IPS-18a (cell line): Measurements from ENCODE around the gene ANKIB1.

ENCODE experiments used
- H3K27ac ChIP-seq: one replicate; pipeline ENCODE4 v1.5.1; 2013; ENCODE audit warnings: low read length
- H3K27me3 ChIP-seq: one replicate; pipeline ENCODE4 v1.6.1; 2013; ENCODE audit warnings: mild to moderate bottlenecking, low read length; ENCODE audit not compliant: control insufficient read depth, insufficient read depth
- H3K36me3 ChIP-seq: one replicate; pipeline ENCODE4 v1.6.1; 2013; ENCODE audit warnings: low read depth, low read length; ENCODE audit not compliant: control insufficient read depth
- H3K4me1 ChIP-seq: one replicate; pipeline ENCODE4 v1.6.1; 2013; ENCODE audit warnings: low read depth, low read length; ENCODE audit not compliant: control insufficient read depth
- H3K4me3 ChIP-seq: one replicate; pipeline ENCODE4 v1.5.1; 2013; ENCODE audit warnings: low read length
- H3K9ac ChIP-seq: one replicate; pipeline ENCODE4 v1.6.1; 2013; ENCODE audit warnings: mild to moderate bottlenecking, low read length, moderate library complexity
- H3K9me3 ChIP-seq: one replicate; pipeline ENCODE4 v1.6.1; 2013; ENCODE audit warnings: low read depth, low read length; ENCODE audit not compliant: control insufficient read depth

Gene ANKIB1

DNA sequence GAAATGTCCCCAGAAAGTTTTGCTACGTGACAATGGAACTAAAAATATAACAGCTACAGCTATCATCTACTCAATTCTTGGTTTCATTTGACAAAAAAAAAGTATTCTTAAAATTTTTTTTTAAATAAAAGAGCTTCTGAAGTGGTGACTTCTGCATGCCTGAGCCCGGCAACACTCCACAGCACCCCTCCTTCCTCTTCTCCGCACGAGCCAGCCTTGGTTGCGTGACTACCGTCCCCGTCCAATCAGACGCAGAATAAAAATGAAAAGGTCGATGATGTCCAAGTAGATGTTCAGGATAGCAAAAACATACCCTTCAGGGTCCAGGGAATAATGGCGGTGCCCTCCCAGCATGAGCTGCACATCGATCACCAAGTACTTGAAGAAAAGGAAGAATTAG lies 167.0 kb downstream of the ANKIB1 start:
- H3K27me3 ChIP-seq = no peaks in the 10 kb centered on the region
- no peak overlapping the region for H3K9ac ChIP-seq
- no peak overlapping the region for H3K4me3 ChIP-seq
- no peaks in the 10 kb centered on the region for H3K36me3 ChIP-seq
- no peak overlapping the region for H3K27ac ChIP-seq
- no peaks in the 10 kb centered on the region for H3K4me1 ChIP-seq
- no peaks in the 10 kb centered on the region for H3K9me3 ChIP-seq

DNA sequence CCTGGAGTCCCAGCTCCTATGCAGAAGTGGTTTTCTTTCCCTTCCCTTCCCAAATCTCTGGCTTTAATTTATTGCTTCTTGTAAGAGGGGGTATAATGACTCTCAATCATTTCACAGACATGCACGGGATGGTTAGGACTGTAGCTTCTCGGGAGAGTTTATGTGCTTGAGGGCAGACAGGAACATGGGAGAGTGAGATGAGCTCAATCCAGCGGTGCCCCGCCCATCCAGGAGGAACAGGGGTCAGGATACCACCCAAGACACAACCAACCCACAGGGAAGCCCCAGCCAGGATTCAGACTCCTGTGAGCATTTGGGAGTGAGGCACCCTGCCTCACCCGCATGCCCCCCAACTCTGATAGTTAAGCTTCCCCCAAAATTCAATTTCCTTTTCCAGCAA lies 167.8 kb downstream of the ANKIB1 start:
- Histone ChIP-seq H3K27me3 (no peaks in the 10 kb centered on the region), H3K27ac (no peak overlapping the region)

DNA sequence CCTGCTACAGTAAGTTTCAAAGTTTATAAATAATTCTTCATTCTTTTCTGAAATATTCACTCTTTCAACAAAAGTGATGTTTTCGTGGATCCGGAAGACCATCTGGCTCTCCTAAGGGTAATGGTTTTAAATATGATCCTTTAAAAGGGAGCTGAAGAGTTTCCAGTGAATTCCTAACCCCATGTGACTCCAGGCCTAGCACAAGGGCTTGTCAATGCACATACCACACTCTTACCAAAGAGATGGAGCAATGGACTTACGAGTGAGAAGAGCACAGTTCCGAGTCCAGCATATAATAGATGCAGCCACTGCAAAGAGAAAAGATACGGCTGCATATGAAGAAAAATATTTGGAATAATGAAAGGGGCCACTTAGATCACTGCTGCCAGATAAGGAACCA lies 169.5 kb downstream of the ANKIB1 start:
- no peak overlapping the region for H3K27ac ChIP-seq
- no peaks in the 10 kb centered on the region for H3K9me3 ChIP-seq
- H3K4me3 ChIP-seq = no peak overlapping the region
- no peaks in the 10 kb centered on the region for H3K27me3 ChIP-seq
- H3K4me1 ChIP-seq = no peaks in the 10 kb centered on the region
- no peaks in the 10 kb centered on the region for H3K36me3 ChIP-seq
- no peak overlapping the region for H3K9ac ChIP-seq

More for the DNA sequence above, 167.8 kb downstream of the ANKIB1 start:
- H3K4me1 ChIP-seq = no peaks in the 10 kb centered on the region
- H3K9ac ChIP-seq = no peak overlapping the region
- H3K9me3 ChIP-seq = no peaks in the 10 kb centered on the region
- H3K4me3 ChIP-seq = no peak overlapping the region
- no peaks in the 10 kb centered on the region for H3K36me3 ChIP-seq

DNA sequence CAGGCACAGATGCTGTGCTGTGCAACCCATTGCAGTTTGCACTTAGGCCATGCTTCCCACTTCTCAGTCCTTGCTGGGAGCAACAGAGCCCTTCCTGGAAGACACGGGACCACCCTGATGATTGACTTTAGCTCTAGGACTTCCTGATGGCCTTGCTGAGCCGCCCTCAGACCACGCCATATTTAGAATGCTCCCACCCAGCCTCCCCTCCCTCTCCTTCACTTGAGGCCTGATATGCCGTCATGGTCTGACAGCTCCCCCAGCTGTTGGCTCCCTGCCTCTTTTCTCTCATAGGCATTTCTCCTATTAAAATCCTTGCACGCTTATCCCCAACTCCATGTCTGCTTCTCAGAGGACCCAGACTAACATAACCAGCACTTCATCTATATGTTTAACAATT lies 172.1 kb downstream of the ANKIB1 start:
- no peak overlapping the region for H3K4me3 ChIP-seq
- H3K4me1 ChIP-seq = no peaks in the 10 kb centered on the region
- no peaks in the 10 kb centered on the region for H3K27me3 ChIP-seq
- H3K9me3 ChIP-seq = no peaks in the 10 kb centered on the region
- H3K36me3 ChIP-seq = no peaks in the 10 kb centered on the region
- H3K9ac ChIP-seq = no peak overlapping the region
- H3K27ac ChIP-seq = no peak overlapping the region

DNA sequence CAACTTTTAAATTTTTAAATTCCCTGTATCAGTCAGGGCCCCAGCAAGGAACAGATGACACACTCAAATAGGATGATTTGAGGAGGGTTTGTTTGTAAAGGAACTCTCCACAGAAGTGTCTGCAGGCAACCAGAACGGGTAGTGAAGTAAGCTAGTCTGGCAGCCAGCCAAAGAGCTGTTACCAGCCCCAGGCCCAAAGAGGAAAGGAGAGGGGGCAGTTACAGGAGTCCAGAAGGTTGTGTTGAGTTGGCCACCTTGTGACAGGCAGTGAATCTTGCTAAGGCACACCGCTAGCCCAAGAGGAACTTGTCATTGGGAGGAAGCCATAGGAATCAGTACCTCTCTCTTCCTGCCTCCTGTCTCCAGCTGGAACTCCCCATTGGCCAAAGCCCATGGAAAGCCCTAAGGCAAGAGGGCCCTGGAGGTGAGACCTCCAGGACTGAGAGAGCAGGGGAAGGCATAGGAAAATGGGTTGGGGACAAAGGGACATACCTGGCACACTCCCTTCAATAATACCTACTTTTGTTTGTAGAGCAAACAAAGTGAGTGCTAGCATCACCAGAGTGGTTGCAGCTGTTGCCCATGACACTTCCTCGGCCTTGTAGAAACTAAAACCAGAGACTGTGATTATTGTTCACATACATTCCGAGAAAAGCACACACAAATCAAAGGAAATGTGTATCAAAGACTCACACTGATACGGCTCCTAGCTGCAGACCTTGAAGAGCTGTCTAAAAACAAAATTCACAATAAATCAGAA lies 176.1 kb downstream of the ANKIB1 start:
- H3K4me3 ChIP-seq = no peak overlapping the region
- H3K4me1 ChIP-seq = peaks cover 9% of the 10 kb centered on the region
- no peak overlapping the region for H3K9ac ChIP-seq
- H3K27ac ChIP-seq = no peak overlapping the region
- no peaks in the 10 kb centered on the region for H3K36me3 ChIP-seq
- H3K27me3 ChIP-seq = no peaks in the 10 kb centered on the region
- H3K9me3 ChIP-seq = no peaks in the 10 kb centered on the region

DNA sequence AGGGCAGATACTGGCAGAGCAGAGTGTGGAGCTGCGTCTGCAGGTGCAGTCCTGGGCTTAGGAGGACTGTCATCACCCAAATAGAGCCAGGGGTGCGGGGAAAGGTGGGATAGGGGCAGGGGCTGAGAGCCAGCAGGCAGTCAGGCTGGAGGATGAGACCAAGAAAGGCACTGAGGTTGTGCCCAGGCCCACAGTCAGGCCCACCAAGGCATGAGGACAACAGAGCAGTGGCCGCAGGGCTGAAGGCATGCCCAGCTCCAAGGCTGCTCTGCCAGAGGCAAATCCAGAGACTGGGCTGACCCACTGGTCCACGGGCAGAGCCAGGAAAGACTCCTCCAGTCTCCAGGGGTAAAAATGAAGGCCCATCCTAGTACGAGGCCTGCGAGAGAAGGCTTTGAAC lies 177.2 kb downstream of the ANKIB1 start:
- H3K9ac ChIP-seq = no peak overlapping the region

DNA sequence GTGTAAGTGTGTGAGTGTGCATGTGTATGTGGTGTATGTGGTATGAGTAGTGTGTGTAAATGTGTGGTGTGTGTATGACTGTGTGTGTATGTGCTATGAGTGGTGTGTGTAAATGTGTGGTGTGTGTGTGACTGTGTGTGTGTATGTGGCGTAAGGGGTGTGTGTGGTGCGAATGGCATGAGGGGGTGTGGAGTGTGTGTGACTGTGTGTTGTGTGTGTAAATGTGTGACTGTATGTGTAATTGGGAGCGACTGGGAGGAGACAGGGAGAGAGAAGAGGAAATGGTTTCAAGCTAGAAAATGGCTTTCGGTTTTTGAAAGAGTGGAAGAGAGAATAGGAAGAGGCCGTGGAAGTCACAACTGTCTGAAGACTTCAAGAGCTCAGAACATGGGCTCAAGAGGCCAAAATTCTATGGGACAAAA lies 177.9 kb downstream of the ANKIB1 start:
- Histone ChIP-seq H3K9ac (peak overlapping the region; percentile 53), H3K27ac (no peak overlapping the region), H3K27me3 (no peaks in the 10 kb centered on the region), H3K9me3 (no peaks in the 10 kb centered on the region), H3K36me3 (no peaks in the 10 kb centered on the region), H3K4me1 (peaks cover 9% of the 10 kb centered on the region), H3K4me3 (no peak overlapping the region)

More for the DNA sequence above, 177.2 kb downstream of the ANKIB1 start:
- Histone ChIP-seq H3K4me1 (peaks cover 9% of the 10 kb centered on the region), H3K9me3 (no peaks in the 10 kb centered on the region), H3K27me3 (no peaks in the 10 kb centered on the region), H3K4me3 (no peak overlapping the region), H3K36me3 (no peaks in the 10 kb centered on the region), H3K27ac (no peak overlapping the region)

DNA sequence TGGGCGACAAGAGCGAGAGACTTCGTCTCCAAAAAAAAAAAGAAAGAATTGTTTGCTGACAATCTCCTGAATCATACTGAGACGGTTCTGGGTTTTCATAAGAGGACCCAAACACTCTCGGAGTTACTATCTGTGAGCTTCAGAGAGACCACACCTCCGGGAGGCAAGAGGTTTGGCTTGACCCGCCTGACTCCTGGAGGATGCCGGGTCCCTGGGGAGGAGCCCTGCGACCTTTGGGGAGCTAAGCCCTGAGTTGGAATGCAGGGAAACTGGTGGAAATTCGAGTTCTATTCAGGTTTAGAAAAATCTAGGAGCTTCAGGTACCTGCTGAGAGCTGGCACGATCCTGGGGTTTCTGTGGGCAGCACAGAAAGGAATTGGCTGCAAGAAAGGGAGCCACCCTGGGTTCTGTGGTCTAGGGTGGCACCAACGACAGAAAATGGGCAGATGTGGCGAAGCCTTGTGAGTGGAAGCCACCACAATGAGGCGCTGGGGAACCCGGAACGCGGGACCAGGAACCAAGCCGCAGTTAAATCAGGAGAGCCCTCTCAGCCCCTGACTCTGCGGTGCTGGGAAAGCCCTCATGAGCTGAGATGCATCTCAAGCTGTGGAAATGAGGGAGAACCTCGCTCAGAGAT lies 179.7 kb downstream of the ANKIB1 start:
- no peaks in the 10 kb centered on the region for H3K36me3 ChIP-seq
- H3K27ac ChIP-seq = no peak overlapping the region
- no peak overlapping the region for H3K4me3 ChIP-seq
- H3K9me3 ChIP-seq = no peaks in the 10 kb centered on the region
- H3K4me1 ChIP-seq = peaks cover 9% of the 10 kb centered on the region
- H3K27me3 ChIP-seq = no peaks in the 10 kb centered on the region
- no peak overlapping the region for H3K9ac ChIP-seq

DNA sequence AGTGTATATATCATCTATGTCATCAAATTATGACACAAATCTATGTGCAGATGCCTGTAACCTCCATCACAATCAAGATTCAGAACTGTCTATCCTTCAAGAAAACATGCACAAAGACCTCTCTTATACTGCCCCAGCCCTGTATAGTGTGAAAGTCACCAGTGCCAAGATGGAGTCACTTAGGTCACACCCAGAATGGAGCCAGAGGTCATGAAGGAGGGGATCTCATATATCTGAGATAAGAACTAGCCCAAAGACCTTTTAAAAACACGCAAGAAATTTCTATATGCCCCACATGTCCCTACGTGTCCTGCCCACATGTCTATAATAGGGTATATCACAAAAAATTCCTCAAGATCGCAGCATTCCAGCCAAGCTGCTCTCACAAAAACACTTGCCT lies 181.4 kb downstream of the ANKIB1 start:
- Histone ChIP-seq H3K36me3 (no peaks in the 10 kb centered on the region), H3K9ac (no peak overlapping the region), H3K4me3 (no peak overlapping the region), H3K27me3 (no peaks in the 10 kb centered on the region), H3K9me3 (no peaks in the 10 kb centered on the region), H3K4me1 (peaks cover 9% of the 10 kb centered on the region), H3K27ac (no peak overlapping the region)

DNA sequence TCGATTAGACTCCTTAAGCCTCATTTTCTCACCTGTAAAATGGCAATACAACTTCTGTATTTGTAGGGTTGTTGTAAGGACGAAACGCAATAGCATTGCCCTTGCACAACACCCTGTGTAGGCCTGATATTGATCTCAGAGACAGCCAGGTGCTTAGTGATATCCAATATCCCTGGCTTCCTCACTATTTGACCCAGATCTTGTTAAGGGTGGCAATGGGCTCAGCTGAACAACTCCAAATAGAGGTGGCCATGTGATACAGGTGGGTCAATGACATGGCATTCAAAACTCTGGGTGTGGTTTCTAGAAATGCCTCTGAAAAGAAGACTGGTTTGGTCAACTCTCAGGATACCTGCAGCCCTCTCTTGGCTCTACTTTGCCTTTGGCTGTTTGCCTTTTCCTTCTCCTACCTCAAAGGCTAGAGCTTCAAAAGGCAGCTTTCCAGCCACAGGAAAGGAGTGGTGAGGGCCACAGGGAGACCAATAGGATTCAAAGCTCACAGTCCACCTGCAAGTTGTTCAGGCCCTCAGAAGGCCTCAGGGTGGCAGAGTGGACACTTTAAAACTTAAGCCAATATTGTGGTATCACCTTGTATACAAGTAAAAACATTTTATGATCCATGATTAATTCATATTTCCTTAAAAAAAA lies 186.6 kb downstream of the ANKIB1 start:
- no peaks in the 10 kb centered on the region for H3K27me3 ChIP-seq
- no peaks in the 10 kb centered on the region for H3K9me3 ChIP-seq
- H3K27ac ChIP-seq = no peak overlapping the region
- no peak overlapping the region for H3K4me3 ChIP-seq
- H3K4me1 ChIP-seq = peaks cover 9% of the 10 kb centered on the region
- no peak overlapping the region for H3K9ac ChIP-seq
- H3K36me3 ChIP-seq = no peaks in the 10 kb centered on the region

DNA sequence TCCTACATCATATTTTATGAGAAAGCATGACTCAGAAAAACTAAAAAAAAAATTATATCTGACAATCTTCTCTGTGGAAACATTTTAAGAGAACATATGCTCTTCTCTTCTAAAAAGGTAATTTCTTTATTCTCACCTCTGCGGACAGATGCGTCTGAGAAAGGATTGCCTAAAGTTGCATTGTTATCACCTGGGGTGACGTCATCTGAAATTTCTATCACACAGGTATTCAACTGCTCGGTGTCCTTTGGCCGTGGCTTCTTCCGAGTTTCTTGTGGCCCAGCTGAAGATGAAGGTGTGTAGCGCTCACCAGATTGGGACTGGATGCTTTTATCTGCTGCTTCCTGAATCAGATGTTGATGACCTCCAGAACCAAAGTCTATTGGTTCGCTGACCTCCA lies 187.2 kb downstream of the ANKIB1 start:
- H3K27ac ChIP-seq = no peak overlapping the region
- H3K9me3 ChIP-seq = no peaks in the 10 kb centered on the region
- no peak overlapping the region for H3K9ac ChIP-seq

More for the DNA sequence above, 187.2 kb downstream of the ANKIB1 start:
- no peak overlapping the region for H3K4me3 ChIP-seq
- H3K4me1 ChIP-seq = peaks cover 10% of the 10 kb centered on the region
- H3K36me3 ChIP-seq = no peaks in the 10 kb centered on the region
- H3K27me3 ChIP-seq = no peaks in the 10 kb centered on the region
